PC-3 (cell line): ENCODE results near the gene GAD1.

ENCODE experiments used
- EZH2phosphoT487 ChIP-seq: fragments of 300-600 bp; sonication (generic); IDR thresholded peaks from 2 replicates; pipeline ENCODE4 v1.6.1; 2018; ENCODE audit warnings: mild to moderate bottlenecking, antibody characterized with exemption, low read length, borderline replicate concordance
- TF ChIP-seq, protein P1 (sequence below): fragments of 300-600 bp; sonication (generic); conservative IDR thresholded peaks from 2 replicates; pipeline ENCODE4 v1.5.1; 2017; ENCODE audit warnings: antibody characterized with exemption, low read depth, mild to moderate bottlenecking, low read length

DNA sequence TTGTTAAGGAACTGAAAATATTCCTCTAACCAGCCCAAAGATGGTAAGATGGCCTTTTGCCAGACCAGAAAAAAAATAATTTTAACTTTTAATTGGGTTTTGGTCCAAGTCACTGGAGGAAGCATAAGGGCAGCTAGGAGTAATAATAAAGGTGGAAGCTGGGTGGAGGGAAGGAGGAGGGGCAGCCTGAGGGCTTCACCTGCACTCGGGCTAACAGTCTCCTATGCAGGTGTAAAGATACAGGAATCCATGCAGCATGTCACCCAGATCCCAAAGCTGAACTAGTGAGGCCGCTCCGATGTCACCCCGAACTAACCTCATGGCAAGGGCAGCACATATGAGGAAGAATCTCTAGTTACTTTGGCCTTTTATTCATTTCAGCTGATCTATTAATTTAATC is 75.2 kb downstream of the GAD1 start:
- TF ChIP-seq, protein P1, sequence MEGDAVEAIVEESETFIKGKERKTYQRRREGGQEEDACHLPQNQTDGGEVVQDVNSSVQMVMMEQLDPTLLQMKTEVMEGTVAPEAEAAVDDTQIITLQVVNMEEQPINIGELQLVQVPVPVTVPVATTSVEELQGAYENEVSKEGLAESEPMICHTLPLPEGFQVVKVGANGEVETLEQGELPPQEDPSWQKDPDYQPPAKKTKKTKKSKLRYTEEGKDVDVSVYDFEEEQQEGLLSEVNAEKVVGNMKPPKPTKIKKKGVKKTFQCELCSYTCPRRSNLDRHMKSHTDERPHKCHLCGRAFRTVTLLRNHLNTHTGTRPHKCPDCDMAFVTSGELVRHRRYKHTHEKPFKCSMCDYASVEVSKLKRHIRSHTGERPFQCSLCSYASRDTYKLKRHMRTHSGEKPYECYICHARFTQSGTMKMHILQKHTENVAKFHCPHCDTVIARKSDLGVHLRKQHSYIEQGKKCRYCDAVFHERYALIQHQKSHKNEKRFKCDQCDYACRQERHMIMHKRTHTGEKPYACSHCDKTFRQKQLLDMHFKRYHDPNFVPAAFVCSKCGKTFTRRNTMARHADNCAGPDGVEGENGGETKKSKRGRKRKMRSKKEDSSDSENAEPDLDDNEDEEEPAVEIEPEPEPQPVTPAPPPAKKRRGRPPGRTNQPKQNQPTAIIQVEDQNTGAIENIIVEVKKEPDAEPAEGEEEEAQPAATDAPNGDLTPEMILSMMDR = no peak
- TF ChIP-seq EZH2phosphoT487 = no peak
